Ascending aorta (tissue), 2 donors: ENCODE data around the gene ZNF653. TPM values are rescaled to one million over a fixed set of nuclear protein-coding genes. Genes with fewer than 3 reads are reported as not detected.
"Not testable (repeated sequence)": the region's sequence is repeated elsewhere in the genome, so short reads cannot be mapped to it uniquely, and the experiment has no call there.

Experiments used
- DNase-seq, 2 donors: peaks; one replicate each; pipeline ENCODE4 v3.0.0-alpha.2; 2019; ENCODE audit warnings: low spot score in 2 of 2
- H3K27ac ChIP-seq, 2 donors: fragments of 200-600 bp; sonication (generic); one replicate each; pipeline ENCODE4 v1.5.1; 2016 to 2017; ENCODE audit warnings: mild to moderate bottlenecking in 1 of 2
- H3K27me3 ChIP-seq: fragments of 200-600 bp; sonication (generic); one replicate; pipeline ENCODE4 v1.5.1; 2017
- H3K36me3 ChIP-seq, 2 donors: fragments of 200-600 bp; sonication (generic); one replicate each; pipeline ENCODE4 v1.5.1; 2016
- H3K4me1 ChIP-seq, 2 donors: fragments of 200-600 bp; sonication (generic); one replicate each; pipeline ENCODE4 v1.5.1; 2016 to 2017; ENCODE audit warnings: mild to moderate bottlenecking in 1 of 2
- H3K4me3 ChIP-seq, 2 donors: fragments of 200-600 bp; sonication (generic); one replicate each; pipeline ENCODE4 v1.5.1; 2016 to 2017; ENCODE audit warnings: mild to moderate bottlenecking in 1 of 2
- H3K9me3 ChIP-seq, 2 donors: fragments of 200-600 bp; sonication (generic); one replicate each; pipeline ENCODE4 v1.5.1; 2016
- CTCF ChIP-seq, 3 experiments: fragments of 200-600 bp in 2 of 3; fragments of 450-650 bp in 1 of 3; sonication (generic) in 2 of 3; IDR thresholded peaks; one replicate each; pipeline ENCODE4 v1.5.1; 2016 to 2019; ENCODE audit warnings: antibody characterized with exemption in 3 of 3, mild to moderate bottlenecking in 1 of 3, moderate library complexity in 1 of 3
- intact Hi-C: fragments of 100-400 bp; cut with DNase I; formaldehyde crosslinking; loops from one replicate; pipeline ENCODE4 v1.15.1; 2023
- total RNA-seq: library from RNA; depleted of rRNA; stranded (reverse); fragments of >200 nt; gene quantifications from one replicate; pipeline ENCODE4 v1.1.0, GENCODE V29; 2016

The ZNF653 gene
- total RNA-seq, 1 donor from 2014 or later = 7.6 TPM

- H3K9me3 ChIP-seq = no peaks in the 10 kb centered on the region
- intact Hi-C loops = no loop called here
- H3K27me3 ChIP-seq = peaks cover 24% of the 10 kb centered on the region
- H3K27ac ChIP-seq = no peak overlapping the region
- no peak for DNase-seq
- peak overlapping the region in 1 of 2 donors; percentile 40 for H3K4me3 ChIP-seq
- H3K4me1 ChIP-seq = peaks cover 3 to 9% of the 10 kb centered on the region in 2 donors
- H3K36me3 ChIP-seq = peaks cover 6 to 15% of the 10 kb centered on the region in 2 donors
- TF ChIP-seq CTCF (IDR thresholded peaks at IDR 0.05) = no peak
Measured at GRCh38 chr19:11479898-11480714, 25.5 kb downstream of the ZNF653 start.

GRCh38 chr19:11479090-11479897 is 26.3 kb downstream of the ZNF653 start:
- H3K4me3 ChIP-seq = peak overlapping the region in 1 of 2 donors; percentile 40

GRCh38 chr19:11478167-11479089 is 27.2 kb downstream of the ZNF653 start:
- no peaks in the 10 kb centered on the region for H3K9me3 ChIP-seq
- no peak for TF ChIP-seq CTCF (IDR thresholded peaks at IDR 0.05)
- H3K27me3 ChIP-seq = peaks cover 24% of the 10 kb centered on the region
- H3K4me1 ChIP-seq = peaks cover 3 to 9% of the 10 kb centered on the region in 2 donors
- DNase-seq = no peak
- no peak overlapping the region for H3K4me3 ChIP-seq
- intact Hi-C loops = no loop called here
- H3K36me3 ChIP-seq = peaks cover under 1 to 2% of the 10 kb centered on the region in 2 donors
- H3K27ac ChIP-seq = no peak overlapping the region

More at GRCh38 chr19:11479090-11479897, 26.3 kb downstream of the ZNF653 start:
- Histone ChIP-seq H3K9me3 (no peaks in the 10 kb centered on the region), H3K36me3 (peaks cover 6 to 11% of the 10 kb centered on the region in 2 donors), H3K4me1 (peaks cover 3 to 9% of the 10 kb centered on the region in 2 donors), H3K27ac (no peak overlapping the region), H3K27me3 (peaks cover 24% of the 10 kb centered on the region)
- DNase-seq = no peak
- intact Hi-C loops = no loop called here
- TF ChIP-seq CTCF (IDR thresholded peaks at IDR 0.05) = no peak

- no peak overlapping the region for H3K27ac ChIP-seq
- no peak for DNase-seq
- H3K27me3 ChIP-seq = peaks cover 18% of the 10 kb centered on the region
- no peak for TF ChIP-seq CTCF (IDR thresholded peaks at IDR 0.05)
- no peaks in the 10 kb centered on the region for H3K9me3 ChIP-seq
- no peaks in the 10 kb centered on the region for H3K36me3 ChIP-seq
- no peaks in the 10 kb centered on the region for H3K4me1 ChIP-seq
- H3K4me3 ChIP-seq = no peak overlapping the region
- intact Hi-C loops = no loop called here
Measured at GRCh38 chr19:11475861-11476260, 29.8 kb downstream of the ZNF653 start.

GRCh38 chr19:11475343-11475742 is 30.3 kb downstream of the ZNF653 start:
- H3K27me3 ChIP-seq = peaks cover 13% of the 10 kb centered on the region
- DNase-seq, H3K36me3 ChIP-seq, H3K4me1 ChIP-seq, H3K9me3 ChIP-seq, H3K4me3 ChIP-seq, intact Hi-C loops, H3K27ac ChIP-seq: not testable (repeated sequence)
